ENCODE data around the gene CDH13.

DNA sequence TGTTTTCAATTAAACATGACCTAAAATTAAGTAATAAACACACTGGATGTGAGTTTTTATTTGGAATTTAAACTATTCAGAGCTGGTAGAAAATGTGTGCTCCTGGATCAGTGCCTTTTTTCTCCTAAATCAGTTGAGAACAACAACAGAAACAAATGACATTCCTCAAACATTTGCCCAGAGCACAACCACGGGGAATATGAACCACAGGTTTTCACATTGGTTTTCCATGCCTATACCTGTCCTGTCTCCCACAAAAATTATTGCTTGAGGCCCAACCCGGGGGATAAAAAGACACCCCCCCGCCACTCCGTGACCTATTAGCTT lies 1187.9 kb downstream of the CDH13 start:
- TF ChIP-seq, protein P1, sequence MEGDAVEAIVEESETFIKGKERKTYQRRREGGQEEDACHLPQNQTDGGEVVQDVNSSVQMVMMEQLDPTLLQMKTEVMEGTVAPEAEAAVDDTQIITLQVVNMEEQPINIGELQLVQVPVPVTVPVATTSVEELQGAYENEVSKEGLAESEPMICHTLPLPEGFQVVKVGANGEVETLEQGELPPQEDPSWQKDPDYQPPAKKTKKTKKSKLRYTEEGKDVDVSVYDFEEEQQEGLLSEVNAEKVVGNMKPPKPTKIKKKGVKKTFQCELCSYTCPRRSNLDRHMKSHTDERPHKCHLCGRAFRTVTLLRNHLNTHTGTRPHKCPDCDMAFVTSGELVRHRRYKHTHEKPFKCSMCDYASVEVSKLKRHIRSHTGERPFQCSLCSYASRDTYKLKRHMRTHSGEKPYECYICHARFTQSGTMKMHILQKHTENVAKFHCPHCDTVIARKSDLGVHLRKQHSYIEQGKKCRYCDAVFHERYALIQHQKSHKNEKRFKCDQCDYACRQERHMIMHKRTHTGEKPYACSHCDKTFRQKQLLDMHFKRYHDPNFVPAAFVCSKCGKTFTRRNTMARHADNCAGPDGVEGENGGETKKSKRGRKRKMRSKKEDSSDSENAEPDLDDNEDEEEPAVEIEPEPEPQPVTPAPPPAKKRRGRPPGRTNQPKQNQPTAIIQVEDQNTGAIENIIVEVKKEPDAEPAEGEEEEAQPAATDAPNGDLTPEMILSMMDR (IDR thresholded peaks at IDR 0.05) = no peak
- no peak for TF ChIP-seq POLR2A (IDR thresholded peaks at IDR 0.05)

Measured in adrenal gland (tissue), 5 donors.